CD4-positive, alpha-beta T cell treated with Interleukin-6 at 100 ng/mL for 8 hours (primary cell): ENCODE results near the gene CNTN3.

ENCODE experiments used
- DNase-seq: peaks from one replicate; pipeline ENCODE4 v3.0.0-alpha.2; 2020; ENCODE audit warnings: mixed read lengths, low spot score

CNTN3 gene

GRCh38 chr3:74607803-74608202 lies 6.7 kb downstream of the CNTN3 start:
- DNase-seq, result no peak

- no peak for DNase-seq
Measured at GRCh38 chr3:74606996-74607395, 7.5 kb downstream of the CNTN3 start.

GRCh38 chr3:74605437-74605836 lies 9.0 kb downstream of the CNTN3 start:
- no peak for DNase-seq

GRCh38 chr3:74603292-74603691 lies 11.2 kb downstream of the CNTN3 start:
- DNase-seq, result no peak

GRCh38 chr3:74602471-74602870 lies 12.0 kb downstream of the CNTN3 start:
- no peak for DNase-seq

GRCh38 chr3:74601793-74602192 lies 12.7 kb downstream of the CNTN3 start:
- DNase-seq, result no peak

GRCh38 chr3:74599564-74599963 lies 14.9 kb downstream of the CNTN3 start:
- DNase-seq, result no peak

- DNase-seq, result no peak
Measured at GRCh38 chr3:74593152-74593551, 21.3 kb downstream of the CNTN3 start.

GRCh38 chr3:74592359-74592758 lies 22.1 kb downstream of the CNTN3 start:
- no peak for DNase-seq

- DNase-seq, result no peak
Measured at GRCh38 chr3:74591946-74592345, 22.5 kb downstream of the CNTN3 start.

GRCh38 chr3:74591342-74591741 lies 23.1 kb downstream of the CNTN3 start:
- no peak for DNase-seq

GRCh38 chr3:74590620-74591262 lies 23.7 kb downstream of the CNTN3 start:
- DNase-seq, result no peak

GRCh38 chr3:74584782-74585181 lies 29.7 kb downstream of the CNTN3 start:
- no peak for DNase-seq

GRCh38 chr3:74582982-74583381 lies 31.5 kb downstream of the CNTN3 start:
- no peak for DNase-seq

GRCh38 chr3:74575857-74576256 lies 38.6 kb downstream of the CNTN3 start:
- DNase-seq, result no peak

- DNase-seq, result no peak
Measured at GRCh38 chr3:74571118-74571517, 43.3 kb downstream of the CNTN3 start.
